GM19043 (cell line): ENCODE results near the gene KCNK15.
"Not testable (repeated sequence)": the region's sequence is repeated elsewhere in the genome, so short reads cannot be mapped to it uniquely, and the experiment has no call there.

Experiments used
- ATAC-seq: cut with Tn5 transposase; IDR thresholded peaks from one replicate; pipeline ENCODE4 v1.9.1; 2021; ENCODE audit warnings: low read depth; ENCODE audit not compliant: unreplicated experiment

KCNK15 gene

GRCh38 chr20:44745598-44746366 lies at the start of gene KCNK15:
Gene KCNK15, plus strand, starts transcription at chr20:44745865. Its CDS starts 46 bp downstream, at chr20:44745911.
- ATAC-seq: no peak

- ATAC-seq: no peak
Observed at GRCh38 chr20:44696315-44696714, 49.4 kb upstream of the KCNK15 start.

- ATAC-seq: not testable (repeated sequence)
Observed at GRCh38 chr20:44697041-44697440, 48.6 kb upstream of the KCNK15 start.

GRCh38 chr20:44698351-44698750 lies 47.3 kb upstream of the KCNK15 start:
- no peak for ATAC-seq

GRCh38 chr20:44700306-44700705 lies 45.4 kb upstream of the KCNK15 start:
- ATAC-seq: no peak

- no peak for ATAC-seq
Observed at GRCh38 chr20:44701118-44701857, 44.4 kb upstream of the KCNK15 start.

- ATAC-seq: no peak
Observed at GRCh38 chr20:44701858-44702256, 43.8 kb upstream of the KCNK15 start.

GRCh38 chr20:44702776-44703175 lies 42.9 kb upstream of the KCNK15 start:
- no peak for ATAC-seq

GRCh38 chr20:44703183-44703925 lies 42.3 kb upstream of the KCNK15 start:
- ATAC-seq: no peak

GRCh38 chr20:44703956-44704488 lies 41.6 kb upstream of the KCNK15 start:
- no peak for ATAC-seq

- ATAC-seq: no peak
Observed at GRCh38 chr20:44704551-44704971, 41.1 kb upstream of the KCNK15 start.

- ATAC-seq: no peak
Observed at GRCh38 chr20:44705364-44706094, 40.1 kb upstream of the KCNK15 start.

GRCh38 chr20:44706301-44707017 lies 39.2 kb upstream of the KCNK15 start:
- no peak for ATAC-seq

GRCh38 chr20:44707018-44707579 lies 38.6 kb upstream of the KCNK15 start:
- ATAC-seq: no peak

GRCh38 chr20:44709380-44709779 lies 36.3 kb upstream of the KCNK15 start:
- ATAC-seq: no peak

GRCh38 chr20:44709797-44710196 lies 35.9 kb upstream of the KCNK15 start:
- no peak for ATAC-seq

- ATAC-seq: no peak
Observed at GRCh38 chr20:44711237-44711636, 34.4 kb upstream of the KCNK15 start.

GRCh38 chr20:44714102-44714700 lies 31.5 kb upstream of the KCNK15 start:
- ATAC-seq: no peak
